ENCODE measurements around the gene PTBP1.

GRCh38 chr19:784541-784940 lies 12.7 kb upstream of the PTBP1 start:
- no peak for TF ChIP-seq POLR2A (IDR thresholded peaks at IDR 0.05)
- TF ChIP-seq CTCF (IDR thresholded peaks at IDR 0.05): no peak
- no peak for TF ChIP-seq EP300 (IDR thresholded peaks at IDR 0.05)
